Panc1 (cell line): Measurements from ENCODE around the gene MYO1E.

Experiments
- CTCF ChIP-seq: fragments of 450-650 bp; IDR thresholded peaks from 2 replicates; pipeline ENCODE4 v1.5.1; 2017; ENCODE audit warnings: mild to moderate bottlenecking
- REST ChIP-seq, 2 experiments: IDR thresholded peaks; 2 replicates each; pipeline ENCODE4 v1.6.1; 2011 to 2012; ENCODE audit warnings: low read depth in 2 of 2, control low read depth in 1 of 2, low read length in 1 of 2, mild to moderate bottlenecking in 1 of 2, moderate library complexity in 1 of 2; ENCODE audit not compliant: insufficient read depth in 1 of 2
- SIN3A ChIP-seq: IDR thresholded peaks from 2 replicates; pipeline ENCODE4 v1.6.1; 2012; ENCODE audit warnings: low read depth, mild to moderate bottlenecking, low read length, moderate library complexity, borderline replicate concordance; ENCODE audit not compliant: insufficient read depth

GRCh38 chr15:59154243-59154642, 218.4 kb downstream of the MYO1E start:
- TF ChIP-seq CTCF (no peak), SIN3A (no peak), REST (IDR thresholded peaks at IDR 0.05; ENCODE audit: insufficient read depth in 1 of 2, low read depth in 2 of 2, low read length in 1 of 2) (no peak)
